ENCODE measurements around the gene TLR7.

DNA sequence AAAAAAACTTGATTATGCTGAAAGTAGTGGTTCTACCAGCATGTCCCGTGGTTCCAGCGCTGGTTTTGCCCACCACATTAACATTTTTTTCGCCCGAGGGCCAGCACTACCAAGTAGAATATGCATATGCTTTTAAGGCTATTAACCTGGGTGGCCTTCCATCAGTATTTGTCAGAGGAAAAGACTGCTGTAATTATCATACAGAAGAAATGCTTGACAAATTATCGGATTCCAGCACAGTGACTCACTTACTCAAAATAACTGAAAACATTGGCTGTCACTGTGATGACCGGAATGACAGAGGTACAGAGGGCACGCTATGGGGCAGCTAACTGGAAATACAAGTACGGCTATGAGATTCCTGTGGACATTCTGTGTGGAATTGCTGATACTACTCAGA lies 41.1 kb upstream of the TLR7 start:
- TF ChIP-seq, protein P1, sequence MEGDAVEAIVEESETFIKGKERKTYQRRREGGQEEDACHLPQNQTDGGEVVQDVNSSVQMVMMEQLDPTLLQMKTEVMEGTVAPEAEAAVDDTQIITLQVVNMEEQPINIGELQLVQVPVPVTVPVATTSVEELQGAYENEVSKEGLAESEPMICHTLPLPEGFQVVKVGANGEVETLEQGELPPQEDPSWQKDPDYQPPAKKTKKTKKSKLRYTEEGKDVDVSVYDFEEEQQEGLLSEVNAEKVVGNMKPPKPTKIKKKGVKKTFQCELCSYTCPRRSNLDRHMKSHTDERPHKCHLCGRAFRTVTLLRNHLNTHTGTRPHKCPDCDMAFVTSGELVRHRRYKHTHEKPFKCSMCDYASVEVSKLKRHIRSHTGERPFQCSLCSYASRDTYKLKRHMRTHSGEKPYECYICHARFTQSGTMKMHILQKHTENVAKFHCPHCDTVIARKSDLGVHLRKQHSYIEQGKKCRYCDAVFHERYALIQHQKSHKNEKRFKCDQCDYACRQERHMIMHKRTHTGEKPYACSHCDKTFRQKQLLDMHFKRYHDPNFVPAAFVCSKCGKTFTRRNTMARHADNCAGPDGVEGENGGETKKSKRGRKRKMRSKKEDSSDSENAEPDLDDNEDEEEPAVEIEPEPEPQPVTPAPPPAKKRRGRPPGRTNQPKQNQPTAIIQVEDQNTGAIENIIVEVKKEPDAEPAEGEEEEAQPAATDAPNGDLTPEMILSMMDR (IDR thresholded peaks at IDR 0.05; ENCODE audit: insufficient read depth, low read length) = no peak
- no peak for TF ChIP-seq SPI1 (IDR thresholded peaks at IDR 0.05; ENCODE audit: borderline replicate concordance, low read depth)
- no peak for TF ChIP-seq POLR2AphosphoS5 (IDR thresholded peaks at IDR 0.05; ENCODE audit: low read depth)
- TF ChIP-seq, protein P2, sequence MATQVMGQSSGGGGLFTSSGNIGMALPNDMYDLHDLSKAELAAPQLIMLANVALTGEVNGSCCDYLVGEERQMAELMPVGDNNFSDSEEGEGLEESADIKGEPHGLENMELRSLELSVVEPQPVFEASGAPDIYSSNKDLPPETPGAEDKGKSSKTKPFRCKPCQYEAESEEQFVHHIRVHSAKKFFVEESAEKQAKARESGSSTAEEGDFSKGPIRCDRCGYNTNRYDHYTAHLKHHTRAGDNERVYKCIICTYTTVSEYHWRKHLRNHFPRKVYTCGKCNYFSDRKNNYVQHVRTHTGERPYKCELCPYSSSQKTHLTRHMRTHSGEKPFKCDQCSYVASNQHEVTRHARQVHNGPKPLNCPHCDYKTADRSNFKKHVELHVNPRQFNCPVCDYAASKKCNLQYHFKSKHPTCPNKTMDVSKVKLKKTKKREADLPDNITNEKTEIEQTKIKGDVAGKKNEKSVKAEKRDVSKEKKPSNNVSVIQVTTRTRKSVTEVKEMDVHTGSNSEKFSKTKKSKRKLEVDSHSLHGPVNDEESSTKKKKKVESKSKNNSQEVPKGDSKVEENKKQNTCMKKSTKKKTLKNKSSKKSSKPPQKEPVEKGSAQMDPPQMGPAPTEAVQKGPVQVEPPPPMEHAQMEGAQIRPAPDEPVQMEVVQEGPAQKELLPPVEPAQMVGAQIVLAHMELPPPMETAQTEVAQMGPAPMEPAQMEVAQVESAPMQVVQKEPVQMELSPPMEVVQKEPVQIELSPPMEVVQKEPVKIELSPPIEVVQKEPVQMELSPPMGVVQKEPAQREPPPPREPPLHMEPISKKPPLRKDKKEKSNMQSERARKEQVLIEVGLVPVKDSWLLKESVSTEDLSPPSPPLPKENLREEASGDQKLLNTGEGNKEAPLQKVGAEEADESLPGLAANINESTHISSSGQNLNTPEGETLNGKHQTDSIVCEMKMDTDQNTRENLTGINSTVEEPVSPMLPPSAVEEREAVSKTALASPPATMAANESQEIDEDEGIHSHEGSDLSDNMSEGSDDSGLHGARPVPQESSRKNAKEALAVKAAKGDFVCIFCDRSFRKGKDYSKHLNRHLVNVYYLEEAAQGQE (IDR thresholded peaks at IDR 0.05; ENCODE audit: insufficient replicate concordance, low read depth) = no peak
- TF ChIP-seq GABPA (IDR thresholded peaks at IDR 0.05; ENCODE audit: low read depth) = no peak

All from HL-60 (cell line).